B cell (primary cell): ENCODE data around the gene CDYL2. TPM values are rescaled to one million over a fixed set of nuclear protein-coding genes. Genes with fewer than 3 reads are reported as not detected.

Experiments used
- ATAC-seq: fragments of 200-7000 bp; cut with Tn5 transposase; one replicate; pipeline ENCODE4 v1.10.0; 2021; ENCODE audit warnings: low read depth, mild to moderate bottlenecking, moderate number of reproducible peaks, moderate library complexity
- CTCF ChIA-PET: fragments of 350-600 bp; sonication (Branson Sonifier 250); formaldehyde crosslinking; loops from one replicate; lab custom pipeline; 2021; ENCODE audit warnings: antibody characterized with exemption, inconsistent platforms; lab: Charles Lee
- POLR2A ChIA-PET: fragments of 350-600 bp; sonication (Branson Sonifier 250); formaldehyde crosslinking; loops from one replicate; lab custom pipeline; 2021; ENCODE audit warnings: antibody characterized with exemption; lab: Charles Lee
- DNase-seq: peaks from one replicate; pipeline ENCODE4 v3.0.0; 2013
- H2AFZ ChIP-seq: 2 replicates; pipeline ENCODE4 v1.6.1; 2012; ENCODE audit warnings: mild to moderate bottlenecking, low read depth, low read length; ENCODE audit not compliant: insufficient read depth, poor library complexity, severe bottlenecking
- H3K27ac ChIP-seq, 2 donors: 1 replicate in 1 of 2; 2 replicates in 1 of 2; pipeline ENCODE4 v1.5.1; 2012 to 2013; ENCODE audit warnings: low read length in 2 of 2, mild to moderate bottlenecking in 2 of 2, moderate library complexity in 1 of 2
- H3K27me3 ChIP-seq, 4 experiments: fragments of 200-600 bp in 1 of 4; sonication (generic) in 1 of 4; replicated peaks in 1 of 4; 1 replicate in 2 of 4; 2 replicates in 2 of 4; pipeline versions ENCODE4 v1.6.1 to v1.7.0; 2013 to 2016; ENCODE audit warnings: low read length in 3 of 4, mild to moderate bottlenecking in 2 of 4, mixed read lengths in 1 of 4, moderate library complexity in 1 of 4; ENCODE audit not compliant: insufficient read depth in 4 of 4, control insufficient read depth in 3 of 4; ENCODE audit errors: control extremely low read depth in 1 of 4
- H3K36me3 ChIP-seq, 2 experiments: replicated peaks in 1 of 2; 1 replicate in 1 of 2; 2 replicates in 1 of 2; pipeline versions ENCODE4 v1.6.1 to v1.7.1; 2013; ENCODE audit warnings: low read length in 1 of 2; ENCODE audit not compliant: insufficient read depth in 2 of 2, control insufficient read depth in 1 of 2; ENCODE audit errors: control extremely low read depth in 1 of 2, extremely low read depth in 1 of 2
- H3K4me1 ChIP-seq, 2 donors: fragments of 200-600 bp in 1 of 2; sonication (generic) in 1 of 2; 1 replicate in 1 of 2; 2 replicates in 1 of 2; pipeline versions ENCODE4 v1.5.1 to v1.6.1; 2013 to 2017; ENCODE audit warnings: low read length in 2 of 2; ENCODE audit not compliant: control insufficient read depth in 2 of 2, insufficient read depth in 2 of 2
- H3K4me2 ChIP-seq: replicated peaks from 2 replicates; pipeline ENCODE3; 2012; ENCODE audit warnings: mild to moderate bottlenecking, low read depth, low read length; ENCODE audit not compliant: poor library complexity, severe bottlenecking
- H3K4me3 ChIP-seq, 5 experiments: fragments of 200-600 bp in 1 of 5; sonication (generic) in 1 of 5; 1 replicate in 3 of 5; 2 replicates in 2 of 5; pipeline versions ENCODE4 v1.5.1 to v1.7.0; 2011 to 2016; ENCODE audit warnings: low read length in 4 of 5, mild to moderate bottlenecking in 4 of 5, low read depth in 2 of 5, control low read depth in 1 of 5, moderate library complexity in 1 of 5; ENCODE audit not compliant: insufficient read depth in 1 of 5; ENCODE audit errors: control extremely low read depth in 1 of 5, extremely low read depth in 1 of 5
- H3K79me2 ChIP-seq: fragments of 200-600 bp; sonication (generic); one replicate; pipeline ENCODE4 v1.6.0; 2016; ENCODE audit warnings: low read length; ENCODE audit not compliant: control insufficient read depth, insufficient read depth
- H3K9ac ChIP-seq: fragments of 200-600 bp; sonication (generic); 2 replicates; pipeline ENCODE4 v1.6.1; 2017; ENCODE audit warnings: mild to moderate bottlenecking, low read length, moderate library complexity
- H3K9me3 ChIP-seq, 3 donors: one replicate each; pipeline versions ENCODE4 v1.6.1 to v1.7.1; 2013; ENCODE audit warnings: low read length in 2 of 3; ENCODE audit not compliant: control insufficient read depth in 2 of 3, insufficient read depth in 1 of 3; ENCODE audit errors: control extremely low read depth in 1 of 3
- H4K20me1 ChIP-seq: 2 replicates; pipeline ENCODE4 v1.6.0; 2012; ENCODE audit warnings: mild to moderate bottlenecking, low read length; ENCODE audit not compliant: insufficient read depth, control insufficient read depth, poor library complexity, severe bottlenecking
- H3K27ac Mint-ChIP-seq: one replicate; pipeline ENCODE4 v1.8.0; 2021; ENCODE audit warnings: mixed read lengths
- H3K27me3 Mint-ChIP-seq: one replicate; pipeline ENCODE4 v1.8.0; 2021; ENCODE audit warnings: mixed read lengths
- H3K4me1 Mint-ChIP-seq: one replicate; pipeline ENCODE4 v1.8.0; 2021; ENCODE audit warnings: mixed read lengths
- H3K4me3 Mint-ChIP-seq: one replicate; pipeline ENCODE4 v1.8.0; 2021; ENCODE audit warnings: mixed read lengths
- H3K9me3 Mint-ChIP-seq: one replicate; pipeline ENCODE4 v1.8.0; 2022; ENCODE audit warnings: mixed read lengths; ENCODE audit not compliant: insufficient read depth
- EZH2 ChIP-seq: IDR thresholded peaks from 2 replicates; pipeline ENCODE4 v1.6.1; 2012; ENCODE audit warnings: borderline replicate concordance, low read depth, mild to moderate bottlenecking, moderate library complexity, low read length; ENCODE audit not compliant: insufficient read depth, poor library complexity, severe bottlenecking
- WGBS: methylation state at CpG from one replicate; pipeline ENCODE4 v1.1.5; 2013; ENCODE audit warnings: missing lambda C conversion rate; ENCODE audit not compliant: insufficient coverage; 5-methylcytosine and 5-hydroxymethylcytosine counted together
- intact Hi-C: fragments of 100-400 bp; cut with micrococcal nuclease; formaldehyde crosslinking; loops from one replicate; pipeline ENCODE4 v1.10.0; 2022
- polyA plus RNA-seq: library from polyadenylated mRNA; depleted of rRNA; stranded (reverse); fragments of >200 nt; gene quantifications from 2 replicates; pipeline ENCODE4 v1.2.3, GENCODE V29; 2012
- total RNA-seq, 2 donors: library from RNA; stranded (reverse); fragments of 120-200 nt in 1 of 2; gene quantifications; 1 replicate in 1 of 2; 2 replicates in 1 of 2; pipeline versions ENCODE4 v1.2.3 to v1.2.4, GENCODE V29; 2013 to 2022
- TF ChIP-seq, protein P1 (sequence below): fragments of 200-600 bp; IDR thresholded peaks from one replicate; pipeline ENCODE4 v1.8.0; 2022; ENCODE audit warnings: antibody characterized with exemption, mild to moderate bottlenecking

The CDYL2 gene
- total and polyA plus RNA-seq, 2 donors (not counting 1 experiment from before 2014, with no cell fraction given): 0.66 to 6.6 TPM

DNA sequence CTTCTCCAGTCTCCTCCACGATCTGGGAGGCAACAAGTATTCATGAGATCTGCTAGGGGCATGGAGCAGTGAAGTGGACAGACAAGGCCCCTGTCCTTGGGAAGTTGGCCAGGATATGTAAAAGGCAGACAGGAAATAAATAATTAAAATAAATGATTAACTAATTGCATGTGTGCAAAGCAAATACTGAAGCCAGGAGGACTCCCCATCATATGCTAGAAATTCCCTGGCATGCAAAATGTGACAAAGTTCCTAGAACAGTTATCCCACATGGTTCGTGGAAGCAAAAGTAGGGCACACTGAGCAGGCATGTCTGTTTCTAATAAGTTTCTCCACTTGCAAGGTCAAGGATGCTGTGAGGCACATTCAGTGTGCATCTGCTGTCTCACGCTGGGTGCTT lies 86.8 kb downstream of the CDYL2 start:
- H3K4me1 Mint-ChIP-seq: peaks cover 19% of the 10 kb centered on the region
- CTCF ChIA-PET: no interaction called here
- no peak overlapping the region for H3K4me3 Mint-ChIP-seq
- POLR2A ChIA-PET: no interaction called here
- Histone ChIP-seq H3K4me1 (peaks cover 5 to 18% of the 10 kb centered on the region in 2 donors), H4K20me1 (no peaks in the 10 kb centered on the region), H3K27me3 (no peaks in the 10 kb centered on the region), H3K9me3 (peaks cover 0 to 4% (median under 1%) of the 10 kb centered on the region in 3 donors), H2AFZ (no peak overlapping the region), H3K27ac (no peak overlapping the region), H3K79me2 (peaks cover 5% of the 10 kb centered on the region), H3K4me2 (no peak overlapping the region), H3K9ac (no peak overlapping the region), H3K4me3 (no peak overlapping the region), H3K36me3 (no peaks in the 10 kb centered on the region)
- H3K9me3 Mint-ChIP-seq: peaks cover 3% of the 10 kb centered on the region
- DNase-seq (no peak), ATAC-seq (no peak)
- H3K27me3 Mint-ChIP-seq: no peaks in the 10 kb centered on the region
- no peak overlapping the region for H3K27ac Mint-ChIP-seq
- TF ChIP-seq, protein P1, sequence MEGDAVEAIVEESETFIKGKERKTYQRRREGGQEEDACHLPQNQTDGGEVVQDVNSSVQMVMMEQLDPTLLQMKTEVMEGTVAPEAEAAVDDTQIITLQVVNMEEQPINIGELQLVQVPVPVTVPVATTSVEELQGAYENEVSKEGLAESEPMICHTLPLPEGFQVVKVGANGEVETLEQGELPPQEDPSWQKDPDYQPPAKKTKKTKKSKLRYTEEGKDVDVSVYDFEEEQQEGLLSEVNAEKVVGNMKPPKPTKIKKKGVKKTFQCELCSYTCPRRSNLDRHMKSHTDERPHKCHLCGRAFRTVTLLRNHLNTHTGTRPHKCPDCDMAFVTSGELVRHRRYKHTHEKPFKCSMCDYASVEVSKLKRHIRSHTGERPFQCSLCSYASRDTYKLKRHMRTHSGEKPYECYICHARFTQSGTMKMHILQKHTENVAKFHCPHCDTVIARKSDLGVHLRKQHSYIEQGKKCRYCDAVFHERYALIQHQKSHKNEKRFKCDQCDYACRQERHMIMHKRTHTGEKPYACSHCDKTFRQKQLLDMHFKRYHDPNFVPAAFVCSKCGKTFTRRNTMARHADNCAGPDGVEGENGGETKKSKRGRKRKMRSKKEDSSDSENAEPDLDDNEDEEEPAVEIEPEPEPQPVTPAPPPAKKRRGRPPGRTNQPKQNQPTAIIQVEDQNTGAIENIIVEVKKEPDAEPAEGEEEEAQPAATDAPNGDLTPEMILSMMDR: no peak
- no peak for TF ChIP-seq EZH2
- intact Hi-C loops: no loop called here
- WGBS: 100% methylated on average over 1 of the region's 3 CpGs

DNA sequence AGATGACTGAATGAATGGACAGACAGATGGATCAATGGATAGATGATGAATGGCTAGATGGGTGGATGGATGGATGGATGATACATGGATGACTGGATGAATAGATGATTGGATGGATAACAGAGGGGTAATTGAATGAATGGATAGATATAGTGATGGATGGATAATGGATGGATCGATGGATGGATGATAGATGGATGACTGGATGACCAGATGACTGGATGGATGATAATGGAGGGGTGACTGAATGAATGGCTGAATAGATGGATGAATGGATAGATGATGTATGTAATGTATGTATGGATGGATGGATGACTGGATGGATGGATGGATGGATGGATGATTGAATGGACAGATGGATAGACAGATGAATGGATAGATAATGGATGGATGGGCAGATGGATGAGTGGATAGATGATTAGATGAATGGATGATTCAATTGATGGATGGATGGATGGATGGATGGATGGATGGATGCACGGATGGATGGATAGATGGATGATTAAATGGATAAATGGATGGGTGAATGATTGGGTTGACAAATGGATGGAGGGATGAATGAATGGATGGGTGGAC lies 87.7 kb downstream of the CDYL2 start:
- no peak for TF ChIP-seq EZH2
- TF ChIP-seq, protein P1: no peak
- Mint-ChIP-seq H3K9me3 (peaks cover 3% of the 10 kb centered on the region), H3K4me3 (no peak overlapping the region), H3K27ac (no peak overlapping the region), H3K4me1 (peaks cover 19% of the 10 kb centered on the region), H3K27me3 (no peaks in the 10 kb centered on the region)
- no peaks in the 10 kb centered on the region for H4K20me1 ChIP-seq
- no peaks in the 10 kb centered on the region for H3K36me3 ChIP-seq
- H3K4me2 ChIP-seq: no peak overlapping the region
- no peaks in the 10 kb centered on the region for H3K27me3 ChIP-seq
- DNase-seq (no peak), ATAC-seq (no peak)
- peaks cover 5% of the 10 kb centered on the region for H3K79me2 ChIP-seq
- H3K9me3 ChIP-seq: peaks cover 0 to 4% (median 0%) of the 10 kb centered on the region in 3 donors
- ChIA-PET CTCF (no interaction called here), POLR2A (no interaction called here)
- peaks cover 5 to 18% of the 10 kb centered on the region in 2 donors for H3K4me1 ChIP-seq
- intact Hi-C loops: no loop called here
- H3K9ac ChIP-seq: no peak overlapping the region
- 90% methylated on average over 2 of the region's 2 CpGs for WGBS
- H2AFZ ChIP-seq: no peak overlapping the region
- no peak overlapping the region for H3K4me3 ChIP-seq
- no peak overlapping the region for H3K27ac ChIP-seq
